GM21381 (cell line): ENCODE measurements around the gene MYO1H.
"Not testable (repeated sequence)": the region's sequence is repeated elsewhere in the genome, so short reads cannot be mapped to it uniquely, and the experiment has no call there.

Experiments
- ATAC-seq: cut with Tn5 transposase; IDR thresholded peaks from one replicate; pipeline ENCODE4 v1.9.1; 2021; ENCODE audit warnings: mild to moderate bottlenecking, moderate library complexity; ENCODE audit not compliant: unreplicated experiment

Gene MYO1H

GRCh38 chr12:109469517-109469916 is 121.8 kb downstream of the MYO1H start:
- ATAC-seq, result no peak

DNA sequence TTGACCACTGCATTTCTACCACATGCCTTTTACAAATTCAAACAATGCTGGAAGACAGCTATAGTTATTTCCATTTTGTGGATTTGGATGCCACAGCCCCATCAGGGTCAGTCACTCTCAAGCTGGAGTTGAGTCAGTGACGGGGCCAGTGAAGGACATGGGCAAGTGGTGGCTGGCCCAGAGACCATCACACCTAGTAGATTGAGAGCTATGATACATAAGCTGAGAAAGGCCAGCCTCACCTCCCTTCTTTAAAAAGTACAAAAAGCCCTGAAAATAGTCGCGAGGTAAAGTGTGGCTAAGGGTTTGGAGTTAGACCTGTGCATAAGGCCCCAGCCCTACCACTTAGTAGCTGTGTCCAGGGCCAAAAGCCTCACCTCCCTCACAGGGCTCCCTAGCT is 125.3 kb downstream of the MYO1H start:
- no peak for ATAC-seq

- ATAC-seq, result not testable (repeated sequence)
Observed at GRCh38 chr12:109473526-109474270, 126.0 kb downstream of the MYO1H start.

- no peak for ATAC-seq
Observed at GRCh38 chr12:109475121-109475520, 127.4 kb downstream of the MYO1H start.

GRCh38 chr12:109475993-109476806 is 128.5 kb downstream of the MYO1H start:
- ATAC-seq, result no peak

GRCh38 chr12:109476807-109477184 is 129.1 kb downstream of the MYO1H start:
- ATAC-seq, result no peak

DNA sequence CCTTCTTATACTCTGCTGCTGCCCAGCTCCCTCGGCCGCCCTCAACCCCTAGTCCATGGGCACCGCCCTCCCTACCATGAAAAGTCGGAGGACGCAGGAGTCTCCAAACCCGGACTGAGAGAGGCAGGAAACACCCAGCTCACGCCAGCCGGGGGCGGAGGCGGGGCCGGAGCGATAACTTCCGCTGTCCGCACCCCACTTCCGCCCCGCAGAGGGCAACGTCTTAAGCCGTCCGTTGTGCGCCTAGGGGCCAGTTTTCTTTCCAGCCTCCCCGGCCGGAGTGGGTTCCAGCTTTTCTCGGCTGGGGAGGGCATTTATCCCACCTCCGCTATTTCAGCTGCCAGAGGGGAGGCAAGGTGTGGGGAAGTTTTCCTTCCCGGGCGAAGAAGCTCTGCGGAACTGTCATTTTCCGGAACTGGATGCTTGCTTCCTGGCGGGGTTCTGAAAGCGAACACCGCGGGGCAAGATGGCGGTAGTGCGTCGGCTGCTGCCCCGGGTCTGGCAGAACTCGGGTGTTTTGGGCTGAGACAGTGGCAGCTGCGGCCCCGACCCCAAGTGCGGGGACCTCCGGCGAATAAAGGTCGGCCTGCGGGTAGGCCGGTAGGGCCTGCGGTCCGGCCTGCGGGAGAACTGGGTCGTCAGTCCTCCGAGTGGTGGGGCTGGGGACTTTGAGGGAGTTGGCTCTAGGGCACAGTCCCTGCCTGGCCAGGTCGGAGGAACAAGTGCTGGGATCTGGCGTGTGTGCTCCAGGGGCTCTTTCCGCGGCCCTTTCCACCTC is 129.7 kb downstream of the MYO1H start, which contains the start of the genes KCTD10 and UBE3B:
Gene KCTD10, minus strand, starts transcription at position 116 of the 778 bp plus-strand sequence. Its CDS starts 38 bp downstream, at position 78.
Gene UBE3B, plus strand, starts transcription at position 450 of the 778 bp plus-strand sequence. CDS start 5,918 bp downstream, outside the sequence.
- ATAC-seq, result peak; percentile 92

DNA sequence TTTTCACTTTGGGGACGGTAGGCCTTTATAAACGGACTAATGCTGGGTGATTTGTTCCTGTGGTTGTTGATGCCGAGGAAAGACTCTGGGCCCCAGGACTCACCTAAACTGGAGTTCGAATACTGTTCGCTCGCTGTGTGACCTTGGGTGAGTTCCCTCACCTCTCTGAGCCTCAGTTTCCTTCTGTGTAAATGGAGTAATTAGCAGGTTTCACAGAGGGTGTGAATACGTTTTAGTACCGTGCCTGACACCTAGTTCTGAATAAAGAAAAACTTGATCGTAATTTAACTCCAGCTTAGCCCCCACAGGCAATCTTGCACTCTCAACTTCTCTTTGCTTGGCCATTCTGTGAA is 130.2 kb downstream of the MYO1H start:
- ATAC-seq, result no peak

DNA sequence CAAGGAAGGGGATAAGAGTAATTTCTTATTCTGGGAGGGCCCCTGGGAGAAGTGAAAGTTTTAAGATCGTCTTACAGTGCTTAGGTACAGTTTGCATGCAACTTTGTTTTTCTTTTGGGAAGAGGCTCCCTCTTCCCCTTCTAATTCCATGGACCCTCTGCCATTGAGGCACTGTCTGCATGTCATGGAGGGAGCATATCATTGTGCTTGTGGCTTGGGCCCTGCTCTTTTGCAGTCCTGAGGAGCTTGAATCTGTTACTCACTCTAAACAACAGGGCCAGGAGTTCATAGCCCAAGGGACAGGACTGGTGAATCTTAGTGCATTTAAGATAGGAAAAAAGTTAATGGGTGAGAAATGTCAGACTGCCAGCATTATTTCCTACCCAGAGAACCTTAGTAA is 132.1 kb downstream of the MYO1H start:
- ATAC-seq, result no peak

DNA sequence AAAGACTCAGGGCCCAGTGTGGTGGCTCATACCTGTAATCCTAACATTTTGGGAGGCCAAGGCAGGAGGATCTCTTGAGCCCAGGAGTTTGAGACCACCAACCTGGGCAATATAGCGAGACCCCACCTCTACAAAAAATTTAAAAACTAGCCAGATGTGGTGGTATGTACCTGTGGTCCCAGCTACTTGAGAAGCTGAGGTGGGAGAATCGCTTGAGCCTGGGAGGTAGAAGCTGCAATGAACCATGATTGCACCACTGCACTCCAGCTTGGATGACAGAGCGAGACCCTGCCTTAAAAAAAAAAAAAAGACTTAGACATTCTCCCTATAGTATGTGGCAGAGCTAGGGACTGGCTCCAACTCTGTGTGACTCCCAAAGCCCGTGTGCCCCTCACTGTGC is 132.7 kb downstream of the MYO1H start:
- ATAC-seq, result no peak

DNA sequence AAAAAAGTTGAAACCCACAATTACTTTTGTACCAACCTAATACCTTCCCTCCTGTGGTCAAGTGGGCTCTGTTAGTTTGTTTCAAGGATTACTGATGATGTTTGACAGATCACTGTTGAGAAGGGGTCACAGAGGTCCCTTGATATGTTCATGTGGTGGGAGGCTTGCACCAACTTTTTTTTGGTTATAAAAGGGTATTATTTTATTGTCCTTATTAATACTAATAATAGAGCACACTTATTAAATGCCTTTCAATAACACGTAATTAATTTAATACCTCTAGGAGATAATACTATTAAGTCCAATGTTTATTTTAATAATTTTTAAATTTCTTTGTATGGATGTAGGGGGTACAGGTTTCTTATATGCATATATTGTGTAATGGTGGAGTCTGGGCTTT is 134.2 kb downstream of the MYO1H start:
- ATAC-seq, result no peak

DNA sequence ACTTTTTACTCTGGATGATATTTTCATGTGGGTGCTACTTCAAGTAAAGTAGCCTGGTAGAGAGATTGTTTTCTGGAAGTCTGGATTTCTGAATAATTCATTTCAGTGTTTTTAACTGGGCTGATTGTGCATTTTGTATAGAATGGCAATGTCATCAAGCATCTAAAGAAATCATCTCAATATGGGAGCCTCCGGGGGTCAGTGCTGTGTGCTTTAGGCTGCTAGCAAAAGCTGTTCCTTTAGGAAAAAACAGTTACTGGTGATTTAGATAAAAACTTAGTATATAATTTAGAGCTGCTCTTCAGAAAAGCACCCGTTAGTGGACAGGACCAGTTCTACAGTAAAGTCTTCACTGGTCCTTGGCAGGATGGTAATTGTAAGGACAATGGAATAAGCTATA is 134.8 kb downstream of the MYO1H start:
- no peak for ATAC-seq

DNA sequence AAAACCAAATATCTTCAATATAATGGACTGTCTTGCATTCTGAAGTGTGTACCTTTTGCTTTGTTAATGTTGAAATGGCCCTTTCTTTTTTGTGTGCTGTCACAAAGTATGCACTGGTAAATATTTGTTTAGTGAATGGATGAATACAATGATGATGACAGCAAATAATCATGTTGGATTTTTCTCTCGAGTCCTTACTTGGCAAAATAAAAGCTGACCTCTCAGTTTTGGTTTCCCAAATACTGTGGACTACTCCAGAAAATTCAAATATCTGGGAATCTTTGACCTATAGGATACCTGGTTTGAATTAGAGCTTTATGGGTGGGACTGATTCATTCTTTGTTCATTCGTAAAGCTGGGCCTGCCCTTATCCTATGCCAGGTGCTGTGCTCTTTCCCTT is 135.2 kb downstream of the MYO1H start:
- ATAC-seq, result no peak

DNA sequence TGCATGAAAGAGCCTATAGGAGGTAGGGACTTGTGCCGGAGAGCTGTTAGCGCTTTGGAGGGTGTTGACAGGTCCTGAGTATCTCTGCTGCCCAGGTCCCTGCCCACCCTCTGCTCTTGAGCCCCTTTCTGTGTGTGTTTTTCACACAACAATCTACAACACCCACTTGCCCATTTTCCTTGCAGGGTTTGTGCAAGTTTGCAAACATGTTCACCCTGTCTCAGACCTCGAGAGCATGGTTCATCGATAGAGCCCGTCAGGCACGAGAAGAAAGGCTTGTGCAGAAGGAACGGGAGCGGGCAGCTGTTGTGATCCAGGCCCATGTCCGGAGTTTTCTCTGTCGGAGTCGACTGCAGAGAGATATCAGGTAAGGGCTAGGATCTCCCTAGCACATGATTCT is 135.6 kb downstream of the MYO1H start:
- ATAC-seq, result no peak

DNA sequence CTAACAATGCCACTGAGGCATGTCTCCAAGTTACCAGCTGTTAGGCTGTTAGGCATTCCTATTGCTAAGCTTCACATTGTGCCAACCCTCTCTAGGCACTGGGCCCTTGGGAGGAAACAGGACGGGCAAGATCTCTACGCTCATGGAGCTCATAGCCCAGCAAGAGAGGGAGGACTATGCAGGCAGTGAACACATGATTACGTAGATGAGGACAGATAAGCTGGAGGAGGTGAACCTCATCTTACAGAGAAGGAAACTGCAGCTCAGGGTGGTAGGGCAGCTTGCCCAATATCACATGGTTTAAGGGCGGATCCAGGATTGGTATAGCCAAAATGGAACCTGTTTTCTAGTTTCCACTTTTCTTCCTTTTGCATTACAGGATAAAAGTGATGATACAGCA is 137.5 kb downstream of the MYO1H start:
- no peak for ATAC-seq

- no peak for ATAC-seq
Observed at GRCh38 chr12:109487181-109488050, 139.7 kb downstream of the MYO1H start.

- no peak for ATAC-seq
Observed at GRCh38 chr12:109488051-109488665, 140.5 kb downstream of the MYO1H start.

DNA sequence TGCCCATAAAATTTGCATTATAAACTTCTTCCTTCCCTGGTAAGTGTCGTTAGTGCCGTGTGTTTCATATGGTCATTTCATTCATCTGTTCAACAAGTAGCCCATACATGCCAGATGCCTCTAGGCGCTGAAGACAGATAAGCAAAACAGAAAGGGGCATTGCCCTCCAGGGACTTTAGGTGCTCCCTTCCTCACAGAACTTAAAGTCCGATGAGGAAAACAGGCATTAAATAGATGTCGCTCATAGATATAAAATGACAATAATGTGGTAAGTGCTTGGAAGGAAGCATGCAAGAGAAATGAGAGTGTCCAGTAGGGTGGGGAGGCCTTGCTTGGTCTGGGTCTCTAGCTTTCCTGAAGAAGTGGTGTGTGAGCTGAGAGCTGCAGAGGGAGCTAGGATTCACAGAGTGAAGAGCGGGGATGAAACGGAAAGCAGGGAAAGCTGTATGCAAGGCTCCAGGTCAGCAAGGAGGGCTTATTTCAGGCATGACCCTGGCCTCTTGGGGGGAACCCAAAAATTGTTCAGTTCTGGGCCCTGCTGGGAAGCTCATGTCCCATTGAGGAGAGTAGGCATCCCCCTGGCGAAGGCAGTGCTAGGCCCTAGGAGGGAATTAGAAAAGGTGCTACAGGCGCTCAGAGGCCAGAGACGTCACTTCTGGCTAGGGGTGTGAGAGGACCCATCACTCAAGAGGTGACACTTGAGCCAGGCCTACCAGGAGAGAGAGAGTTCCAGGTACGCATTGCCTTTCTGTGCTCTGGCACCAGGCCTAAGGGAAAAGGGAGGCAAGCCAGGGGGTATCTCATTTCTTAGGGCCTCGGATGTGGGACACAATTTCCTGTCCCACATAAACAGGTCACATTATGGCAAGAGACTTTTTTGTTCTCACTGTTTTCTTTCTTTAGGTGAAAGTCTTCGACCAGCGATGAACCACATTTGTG is 141.6 kb downstream of the MYO1H start:
- no peak for ATAC-seq
